Stimulated activated memory B cell treated with anti-CD40 and anti-IgM and Interleukin-4, amounts not matched to agents 10 μg/mL and 1 μg/mL and 100 μg/mL, for 72 hours (primary cell): ENCODE results near the gene C1QTNF4.
A peak's percentile ranks its signal among the peaks of the same experiment; 100 is the strongest.
"Not testable (repeated sequence)": the region's sequence is repeated elsewhere in the genome, so short reads cannot be mapped to it uniquely, and the experiment has no call there.

Experiments
- ATAC-seq: fragments of 150-1000 bp; cut with Tn5 transposase; 2 replicates; pipeline ENCODE4 v1.10.0; 2021
- H3K27ac Mint-ChIP-seq: one replicate; pipeline ENCODE4 v1.8.0; 2022; ENCODE audit warnings: mild to moderate bottlenecking, mixed read lengths
- H3K27me3 Mint-ChIP-seq: one replicate; pipeline ENCODE4 v1.8.0; 2022; ENCODE audit warnings: mixed read lengths
- H3K36me3 Mint-ChIP-seq: one replicate; pipeline ENCODE4 v1.8.0; 2022; ENCODE audit warnings: mixed read lengths
- H3K4me1 Mint-ChIP-seq: one replicate; pipeline ENCODE4 v1.8.0; 2022; ENCODE audit warnings: mixed read lengths
- H3K4me3 Mint-ChIP-seq: one replicate; pipeline ENCODE4 v1.8.0; 2022; ENCODE audit warnings: mild to moderate bottlenecking, moderate library complexity, mixed read lengths
- H3K9me3 Mint-ChIP-seq: one replicate; pipeline ENCODE4 v1.8.0; 2022; ENCODE audit warnings: mixed read lengths

The C1QTNF4 gene

DNA sequence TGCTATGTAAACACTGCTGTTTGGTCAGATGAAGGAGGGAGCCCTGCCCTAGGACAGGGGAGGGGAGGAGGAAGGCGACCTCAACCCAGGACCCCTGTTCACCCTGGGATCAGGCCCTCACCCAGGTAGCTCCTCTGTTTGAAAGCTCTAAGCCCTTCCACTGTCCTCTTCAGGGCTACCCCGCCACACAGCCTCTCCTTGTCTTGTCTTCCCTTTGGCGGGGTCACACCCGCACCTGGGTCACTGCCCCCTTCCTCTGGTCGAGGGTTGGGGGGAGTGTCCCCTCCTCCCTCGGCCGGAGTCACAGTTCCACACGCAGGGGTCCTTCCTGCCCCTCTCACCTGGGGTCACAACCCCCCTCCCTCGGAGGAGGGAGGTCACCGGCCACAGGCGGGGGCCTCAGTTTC, 29.3 kb downstream of the C1QTNF4 start:
- H3K9me3 Mint-ChIP-seq, result no peaks in the 10 kb centered on the region
- peaks cover 18% of the 10 kb centered on the region for H3K4me1 Mint-ChIP-seq
- H3K4me3 Mint-ChIP-seq, result peak overlapping the region; percentile 86
- ATAC-seq, result no peak
- H3K36me3 Mint-ChIP-seq, result no peaks in the 10 kb centered on the region
- no peaks in the 10 kb centered on the region for H3K27me3 Mint-ChIP-seq
- peak overlapping the region; percentile 93 for H3K27ac Mint-ChIP-seq

GRCh38 chr11:47564366-47564765, 29.8 kb downstream of the C1QTNF4 start:
- not testable (repeated sequence) for H3K36me3 Mint-ChIP-seq, H3K9me3 Mint-ChIP-seq
- peak overlapping the region; percentile 93 for H3K27ac Mint-ChIP-seq

GRCh38 chr11:47562393-47562792, 31.8 kb downstream of the C1QTNF4 start:
- H3K27me3 Mint-ChIP-seq, H3K27ac Mint-ChIP-seq, H3K4me3 Mint-ChIP-seq, H3K36me3 Mint-ChIP-seq, H3K9me3 Mint-ChIP-seq, ATAC-seq: not testable (repeated sequence)
- peaks cover 18% of the 10 kb centered on the region for H3K4me1 Mint-ChIP-seq

More at GRCh38 chr11:47564366-47564765, 29.8 kb downstream of the C1QTNF4 start:
- H3K4me1 Mint-ChIP-seq, result peaks cover 18% of the 10 kb centered on the region
- H3K27me3 Mint-ChIP-seq, ATAC-seq: not testable (repeated sequence)
- peak overlapping the region; percentile 38 for H3K4me3 Mint-ChIP-seq

GRCh38 chr11:47560426-47560825, 33.8 kb downstream of the C1QTNF4 start:
- H3K4me3 Mint-ChIP-seq, result no peak overlapping the region
- H3K27me3 Mint-ChIP-seq, result no peaks in the 10 kb centered on the region
- no peak overlapping the region for H3K27ac Mint-ChIP-seq
- ATAC-seq, result no peak
- no peaks in the 10 kb centered on the region for H3K9me3 Mint-ChIP-seq
- peaks cover 2% of the 10 kb centered on the region for H3K36me3 Mint-ChIP-seq
- H3K4me1 Mint-ChIP-seq, result peaks cover 9% of the 10 kb centered on the region

GRCh38 chr11:47558695-47559094, 35.5 kb downstream of the C1QTNF4 start:
- Mint-ChIP-seq H3K27ac (no peak overlapping the region), H3K27me3 (no peaks in the 10 kb centered on the region), H3K4me1 (peaks cover under 1% of the 10 kb centered on the region), H3K4me3 (no peak overlapping the region), H3K36me3 (peaks cover 5% of the 10 kb centered on the region), H3K9me3 (no peaks in the 10 kb centered on the region)
- no peak for ATAC-seq

DNA sequence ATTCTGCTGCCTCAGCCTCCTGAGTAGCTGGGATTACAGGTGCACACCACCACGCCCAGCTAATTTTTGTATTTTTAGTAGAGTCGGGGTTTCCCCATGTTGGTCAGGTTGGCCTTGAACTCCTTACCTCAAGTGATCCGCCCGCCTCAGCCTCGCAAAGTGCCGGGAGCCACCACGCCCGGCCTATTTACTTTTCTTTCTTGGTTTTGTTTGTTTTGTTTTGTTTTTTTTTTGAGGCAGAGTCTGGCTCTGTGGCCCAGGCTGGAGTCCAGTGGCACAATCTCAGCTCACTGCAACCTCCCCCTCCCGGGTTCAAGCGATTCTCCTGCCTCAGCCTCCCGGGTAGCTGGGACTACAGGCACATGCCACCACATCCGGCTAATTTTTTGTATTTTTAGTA, 37.2 kb downstream of the C1QTNF4 start:
- H3K27ac Mint-ChIP-seq, H3K27me3 Mint-ChIP-seq, ATAC-seq, H3K4me3 Mint-ChIP-seq, H3K9me3 Mint-ChIP-seq: not testable (repeated sequence)
- Mint-ChIP-seq H3K36me3 (peaks cover 11% of the 10 kb centered on the region), H3K4me1 (peaks cover 13% of the 10 kb centered on the region)

DNA sequence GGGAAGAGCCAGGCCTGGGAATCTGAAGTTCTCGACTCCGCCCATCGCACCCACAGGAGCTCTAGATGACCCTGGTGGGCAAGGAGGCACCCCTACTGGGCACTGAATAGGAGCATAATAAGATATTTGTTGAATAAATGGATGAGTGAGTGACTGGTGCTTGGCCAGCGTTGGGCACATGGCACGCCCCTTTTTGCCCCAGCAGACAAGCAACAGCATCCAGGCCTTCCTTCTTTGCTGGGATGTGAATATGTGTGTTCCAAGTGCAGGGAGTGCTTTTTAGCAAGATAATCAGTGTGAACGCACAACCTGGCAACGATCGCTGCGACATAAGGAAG, 40.8 kb downstream of the C1QTNF4 start:
- peak; percentile 50 for ATAC-seq
- H3K4me3 Mint-ChIP-seq, result peak overlapping the region; percentile 99

GRCh38 chr11:47552566-47553405, 41.4 kb downstream of the C1QTNF4 start, which contains the start of gene CELF1:
Gene CELF1 (minus strand): TSS chr11:47553132. CDS start chr11:47499523, 53,609 bp downstream.
- ATAC-seq, result peak; percentile 98
- Mint-ChIP-seq H3K4me1 (peaks cover 45% of the 10 kb centered on the region), H3K27me3 (no peaks in the 10 kb centered on the region), H3K4me3 (peak within 1 kb of the TSS; percentile 99), H3K9me3 (no peaks in the 10 kb centered on the region), H3K27ac (peak within 1 kb of the TSS; percentile 100), H3K36me3 (peaks cover 22% of the 10 kb centered on the region)

More for the DNA sequence above, 40.8 kb downstream of the C1QTNF4 start:
- Mint-ChIP-seq H3K27ac (peak overlapping the region; percentile 100), H3K4me1 (peaks cover 39% of the 10 kb centered on the region), H3K27me3 (no peaks in the 10 kb centered on the region), H3K36me3 (peaks cover 18% of the 10 kb centered on the region), H3K9me3 (no peaks in the 10 kb centered on the region)

DNA sequence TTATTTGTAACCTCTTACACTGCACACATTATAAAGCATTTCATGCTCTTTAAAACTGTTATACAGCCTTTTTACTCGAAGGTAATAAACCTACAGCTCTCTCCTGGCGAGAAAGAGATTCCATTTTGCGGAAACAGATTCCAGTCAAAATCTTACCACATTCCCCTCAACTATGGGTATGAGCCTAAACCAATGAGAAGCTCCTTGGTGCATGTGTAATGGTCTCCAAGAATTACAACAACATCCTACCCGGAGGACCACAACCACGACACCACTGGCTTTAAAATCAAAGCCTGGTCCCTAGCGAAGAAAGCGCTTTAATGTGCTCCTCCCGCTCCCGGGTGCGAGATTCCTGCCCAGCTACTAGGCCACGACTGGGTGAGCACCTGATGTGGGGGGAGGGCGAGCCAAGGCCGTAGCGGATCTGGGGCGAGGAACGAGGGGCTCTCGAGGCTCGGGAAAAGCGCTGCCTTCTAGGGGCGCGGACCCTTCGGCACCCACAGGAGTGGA, 42.1 kb downstream of the C1QTNF4 start:
- peak overlapping the region; percentile 100 for H3K27ac Mint-ChIP-seq
- peak; percentile 1 for ATAC-seq
- no peaks in the 10 kb centered on the region for H3K27me3 Mint-ChIP-seq
- peaks cover 22% of the 10 kb centered on the region for H3K36me3 Mint-ChIP-seq
- peaks cover 52% of the 10 kb centered on the region for H3K4me1 Mint-ChIP-seq
- H3K4me3 Mint-ChIP-seq, result peak overlapping the region; percentile 99
- H3K9me3 Mint-ChIP-seq, result no peaks in the 10 kb centered on the region

DNA sequence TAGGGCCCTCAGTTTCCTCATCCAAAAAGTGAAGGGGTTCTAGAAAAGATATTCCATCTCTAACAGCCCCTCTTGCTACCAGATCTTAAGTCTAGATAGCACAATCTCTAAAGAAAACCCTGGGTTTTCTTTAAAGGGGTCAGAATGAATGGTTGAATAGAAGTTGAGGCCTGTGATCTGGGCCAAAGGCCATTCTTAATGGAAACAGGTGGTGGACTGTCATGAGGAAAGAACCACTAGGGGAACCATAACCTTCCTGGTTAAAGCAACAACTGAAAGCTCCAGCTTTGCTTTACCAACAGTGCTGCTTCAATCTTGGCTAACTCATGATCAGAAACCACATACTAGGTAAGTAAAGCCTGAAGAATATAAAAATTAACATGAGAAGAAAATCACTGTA, 43.1 kb downstream of the C1QTNF4 start:
- Mint-ChIP-seq H3K36me3 (peaks cover 22% of the 10 kb centered on the region), H3K4me3 (peak overlapping the region; percentile 99), H3K4me1 (peaks cover 55% of the 10 kb centered on the region)

GRCh38 chr11:47550288-47551047, 43.7 kb downstream of the C1QTNF4 start:
- no peak for ATAC-seq
- Mint-ChIP-seq H3K27me3 (no peaks in the 10 kb centered on the region), H3K4me1 (peaks cover 55% of the 10 kb centered on the region), H3K4me3 (peak overlapping the region; percentile 99), H3K27ac (peak overlapping the region; percentile 100), H3K36me3 (peaks cover 21% of the 10 kb centered on the region), H3K9me3 (no peaks in the 10 kb centered on the region)

More for the DNA sequence above, 43.1 kb downstream of the C1QTNF4 start:
- Mint-ChIP-seq H3K9me3 (no peaks in the 10 kb centered on the region), H3K27ac (peak overlapping the region; percentile 100), H3K27me3 (no peaks in the 10 kb centered on the region)
- ATAC-seq, result no peak

- not testable (repeated sequence) for H3K4me3 Mint-ChIP-seq, H3K9me3 Mint-ChIP-seq, H3K27ac Mint-ChIP-seq, H3K27me3 Mint-ChIP-seq, ATAC-seq
- Mint-ChIP-seq H3K4me1 (peaks cover 64% of the 10 kb centered on the region), H3K36me3 (peaks cover 12% of the 10 kb centered on the region)
Observed at GRCh38 chr11:47546274-47546673, 47.9 kb downstream of the C1QTNF4 start.

DNA sequence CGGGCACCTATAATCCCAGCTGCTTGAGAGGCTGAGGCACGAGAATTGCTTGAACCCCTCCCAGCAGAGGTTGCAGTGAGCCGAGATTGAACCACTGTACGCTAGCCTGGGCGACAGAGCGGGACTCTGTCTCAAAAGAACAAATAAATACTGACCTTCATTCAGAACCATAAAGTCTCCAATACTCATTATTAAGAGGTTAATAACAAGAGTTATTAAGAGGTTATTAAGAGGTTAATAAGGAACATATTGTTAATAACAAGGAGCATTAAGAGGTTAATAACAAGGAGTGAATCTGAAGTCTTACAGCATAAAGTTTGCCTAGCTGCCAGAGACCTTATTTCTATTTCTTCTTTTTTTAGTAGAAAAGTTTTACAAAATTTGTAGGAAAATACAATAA, 48.9 kb downstream of the C1QTNF4 start:
- no peaks in the 10 kb centered on the region for H3K9me3 Mint-ChIP-seq
- H3K4me1 Mint-ChIP-seq, result peaks cover 64% of the 10 kb centered on the region
- H3K4me3 Mint-ChIP-seq, result no peak overlapping the region
- no peak for ATAC-seq
- no peak overlapping the region for H3K27ac Mint-ChIP-seq
- H3K36me3 Mint-ChIP-seq, result peaks cover 21% of the 10 kb centered on the region
- H3K27me3 Mint-ChIP-seq, result no peaks in the 10 kb centered on the region

GRCh38 chr11:47541070-47541469, 53.1 kb downstream of the C1QTNF4 start:
- Mint-ChIP-seq H3K4me3 (no peak overlapping the region), H3K27ac (peak overlapping the region; percentile 48)

DNA sequence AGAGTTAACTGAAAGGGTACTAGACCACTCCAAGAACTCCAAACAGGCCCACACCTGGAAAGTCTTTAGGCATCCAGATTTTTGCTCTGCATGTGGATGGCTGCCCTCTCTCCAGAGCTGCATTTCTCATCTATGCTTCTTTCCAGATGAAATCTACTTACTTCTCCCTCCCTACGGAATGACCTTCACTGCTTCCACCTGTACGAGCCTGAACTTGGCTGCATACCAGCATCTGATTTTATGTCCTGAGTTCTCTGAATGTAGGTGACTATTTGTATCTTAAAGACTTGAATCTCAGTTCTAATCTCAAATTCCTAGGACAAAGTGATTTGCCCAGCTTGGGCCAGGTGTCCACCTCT, 54.6 kb downstream of the C1QTNF4 start:
- Mint-ChIP-seq H3K4me3 (no peak overlapping the region), H3K9me3 (no peaks in the 10 kb centered on the region), H3K27ac (peak overlapping the region; percentile 48), H3K4me1 (peaks cover 69% of the 10 kb centered on the region), H3K36me3 (peaks cover 20% of the 10 kb centered on the region), H3K27me3 (no peaks in the 10 kb centered on the region)
- no peak for ATAC-seq

More at GRCh38 chr11:47541070-47541469, 53.1 kb downstream of the C1QTNF4 start:
- ATAC-seq, result no peak
- H3K27me3 Mint-ChIP-seq, result no peaks in the 10 kb centered on the region
- H3K36me3 Mint-ChIP-seq, result peaks cover 18% of the 10 kb centered on the region
- peaks cover 65% of the 10 kb centered on the region for H3K4me1 Mint-ChIP-seq
- H3K9me3 Mint-ChIP-seq, result no peaks in the 10 kb centered on the region
